Activated CD4-positive, alpha-beta T cell treated with anti-CD3 and anti-CD28 coated beads, Interleukin-2, Interleukin-6, amounts not matched to agents 100 ng/mL and 50 ng/mL, durations not matched to agents 16 hours and 8 hours (primary cell): ENCODE data around the gene SLC12A6.

Experiments used
- DNase-seq: peaks from one replicate; pipeline ENCODE4 v3.0.0-alpha.2; 2020

Gene SLC12A6

GRCh38 chr15:34327906-34328305 lies 9.7 kb downstream of the SLC12A6 start:
- no peak for DNase-seq

GRCh38 chr15:34325368-34325767 lies 12.2 kb downstream of the SLC12A6 start:
- no peak for DNase-seq

- DNase-seq, result no peak
These were observed 12.6 kb downstream of the SLC12A6 start for GRCh38 chr15:34324933-34325332.

- no peak for DNase-seq
These were observed 14.4 kb downstream of the SLC12A6 start for GRCh38 chr15:34323217-34323616.

- DNase-seq, result no peak
These were observed 19.1 kb downstream of the SLC12A6 start for GRCh38 chr15:34318277-34319079.

- DNase-seq, result no peak
These were observed 22.8 kb downstream of the SLC12A6 start for GRCh38 chr15:34314491-34315490.

GRCh38 chr15:34311563-34311962 lies 26.0 kb downstream of the SLC12A6 start:
- DNase-seq, result no peak

- no peak for DNase-seq
These were observed 33.0 kb downstream of the SLC12A6 start for GRCh38 chr15:34304613-34305012.

GRCh38 chr15:34301058-34301457 lies 36.5 kb downstream of the SLC12A6 start:
- DNase-seq, result no peak

- no peak for DNase-seq
These were observed 40.5 kb downstream of the SLC12A6 start for GRCh38 chr15:34297059-34297458.

- DNase-seq, result no peak
These were observed 45.0 kb downstream of the SLC12A6 start for GRCh38 chr15:34292621-34293020.

- DNase-seq, result no peak
These were observed 52.6 kb downstream of the SLC12A6 start for GRCh38 chr15:34284937-34285336.

- no peak for DNase-seq
These were observed 55.2 kb downstream of the SLC12A6 start for GRCh38 chr15:34282384-34282783.

GRCh38 chr15:34280193-34280592 lies 57.4 kb downstream of the SLC12A6 start:
- no peak for DNase-seq

GRCh38 chr15:34279368-34279767 lies 58.2 kb downstream of the SLC12A6 start:
- no peak for DNase-seq

GRCh38 chr15:34275721-34276120 lies 61.9 kb downstream of the SLC12A6 start:
- DNase-seq, result no peak

GRCh38 chr15:34275154-34275553 lies 62.4 kb downstream of the SLC12A6 start:
- DNase-seq, result no peak

- no peak for DNase-seq
These were observed 66.1 kb downstream of the SLC12A6 start for GRCh38 chr15:34271493-34271892.

GRCh38 chr15:34266751-34267150 lies 70.8 kb downstream of the SLC12A6 start:
- no peak for DNase-seq

GRCh38 chr15:34264076-34264475 lies 73.5 kb downstream of the SLC12A6 start:
- no peak for DNase-seq

- DNase-seq, result no peak
These were observed 75.2 kb downstream of the SLC12A6 start for GRCh38 chr15:34262362-34262761.

GRCh38 chr15:34259566-34259965 lies 78.0 kb downstream of the SLC12A6 start:
- DNase-seq, result no peak

- no peak for DNase-seq
These were observed 79.4 kb downstream of the SLC12A6 start for GRCh38 chr15:34258151-34258550.

- no peak for DNase-seq
These were observed 85.0 kb downstream of the SLC12A6 start for GRCh38 chr15:34252545-34252944.
